Left lung (tissue), 10 donors: ENCODE data around the gene RBMS3. TPM values are rescaled to one million over a fixed set of nuclear protein-coding genes. Genes with fewer than 3 reads are reported as not detected.
A peak's percentile ranks its signal among the peaks of the same experiment; 100 is the strongest.

Experiments
- ATAC-seq: fragments of 200-7000 bp; cut with Tn5 transposase; one replicate; pipeline ENCODE4 v1.9.1; 2020; ENCODE audit warnings: moderate library complexity
- DNase-seq, 4 donors: peaks; one replicate each; pipeline ENCODE4 v3.0.0-alpha.2; 2013 to 2020
- H3K27ac ChIP-seq, 2 donors: fragments of 200-600 bp; sonication (generic) in 1 of 2; one replicate each; pipeline versions ENCODE4 v1.5.0 to v1.8.0; 2020 to 2021
- H3K27me3 ChIP-seq, 2 donors: fragments of 200-600 bp; sonication (generic) in 1 of 2; one replicate each; pipeline versions ENCODE4 v1.5.0 to v1.8.0; 2020 to 2021
- H3K36me3 ChIP-seq, 2 donors: fragments of 200-600 bp; sonication (generic) in 1 of 2; one replicate each; pipeline versions ENCODE4 v1.5.0 to v1.8.0; 2020 to 2021
- H3K4me1 ChIP-seq, 2 donors: fragments of 200-600 bp; one replicate each; pipeline ENCODE4 v1.8.0; 2021
- H3K4me3 ChIP-seq, 2 donors: fragments of 200-600 bp; sonication (generic) in 1 of 2; one replicate each; pipeline versions ENCODE4 v1.5.0 to v1.8.0; 2020 to 2021; ENCODE audit warnings: mild to moderate bottlenecking in 1 of 2
- H3K9me3 ChIP-seq, 2 donors: fragments of 200-600 bp; sonication (generic) in 1 of 2; one replicate each; pipeline versions ENCODE4 v1.5.0 to v1.8.0; 2020 to 2021
- CTCF ChIP-seq, 2 donors: fragments of 200-600 bp; sonication (generic) in 1 of 2; IDR thresholded peaks; one replicate each; pipeline versions ENCODE4 v1.5.0 to v1.8.0; 2021; ENCODE audit warnings: antibody characterized with exemption in 2 of 2
- intact Hi-C, 2 donors: fragments of 100-400 bp; cut with DNase I; formaldehyde crosslinking; loops; one replicate each; pipeline versions ENCODE4 v1.11.2 to v1.14.2; 2022
- polyA plus RNA-seq, 6 donors: library from polyadenylated mRNA; unstranded; fragments of 120-200 nt; gene quantifications; one replicate each; pipeline ENCODE4 v1.2.1, GENCODE V29; 2013; ENCODE audit not compliant: insufficient read length in 6 of 6
- total RNA-seq, 2 donors: library from RNA; stranded (reverse); fragmentation: NEBNext Ultra II Directional; extraction: Animal tissue kit (Norgen Biotek cat#: 25700); gene quantifications; one replicate each; pipeline ENCODE4 v1.2.1, GENCODE V29; 2021
- donor health status: DM: no; HTN: yes; CAD: no.
- donor health status: DM: no; HTN: no; CAD: no.

Gene RBMS3
- total and polyA plus RNA-seq, 8 donors = 27.1 to 51.6 (median 37.6) TPM

GRCh38 chr3:29240887-29241286 is 40.0 kb upstream of the RBMS3 start:
- Histone ChIP-seq H3K4me3 (no peak overlapping the region), H3K27me3 (no peaks in the 10 kb centered on the region), H3K27ac (no peak overlapping the region), H3K4me1 (no peaks in the 10 kb centered on the region), H3K36me3 (no peaks in the 10 kb centered on the region), H3K9me3 (no peaks in the 10 kb centered on the region)
- no peak for TF ChIP-seq CTCF (IDR thresholded peaks at IDR 0.05)
- peak in 1 of 4 donors; percentile 28 for DNase-seq
- no peak for ATAC-seq
- intact Hi-C loops = no loop called here

- DNase-seq = no peak
Measured at GRCh38 chr3:29241855-29242254, 39.0 kb upstream of the RBMS3 start.

GRCh38 chr3:29242296-29242695 is 38.6 kb upstream of the RBMS3 start:
- Histone ChIP-seq H3K36me3 (no peaks in the 10 kb centered on the region), H3K27me3 (no peaks in the 10 kb centered on the region), H3K4me3 (no peak overlapping the region), H3K27ac (no peak overlapping the region), H3K4me1 (no peaks in the 10 kb centered on the region), H3K9me3 (no peaks in the 10 kb centered on the region)
- ATAC-seq (no peak), DNase-seq (no peak)
- intact Hi-C loops = no loop called here
- no peak for TF ChIP-seq CTCF (IDR thresholded peaks at IDR 0.05)

More at GRCh38 chr3:29241855-29242254, 39.0 kb upstream of the RBMS3 start:
- Histone ChIP-seq H3K4me1 (no peaks in the 10 kb centered on the region), H3K27ac (no peak overlapping the region), H3K36me3 (no peaks in the 10 kb centered on the region), H3K9me3 (no peaks in the 10 kb centered on the region), H3K4me3 (no peak overlapping the region), H3K27me3 (no peaks in the 10 kb centered on the region)
- no peak for TF ChIP-seq CTCF (IDR thresholded peaks at IDR 0.05)
- ATAC-seq = no peak
- intact Hi-C loops = no loop called here

DNA sequence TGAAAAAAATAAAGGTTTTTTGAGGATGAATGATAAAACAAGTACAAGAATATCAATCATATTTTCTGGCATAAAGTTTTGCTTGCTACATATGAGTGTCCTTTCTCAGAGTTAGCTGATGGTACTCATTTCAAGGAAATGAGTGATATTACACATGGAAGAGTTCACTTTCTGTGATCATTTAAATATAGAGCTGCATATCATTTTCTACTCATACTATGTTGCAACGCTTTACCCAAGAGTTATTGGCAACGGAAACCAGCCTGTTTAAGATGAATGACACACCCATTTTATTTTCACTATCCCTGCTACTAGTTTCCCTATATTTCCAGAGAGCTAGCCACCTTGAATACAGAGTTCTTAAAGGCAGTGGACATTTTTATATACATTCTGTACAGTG is 35.4 kb upstream of the RBMS3 start:
- no peak overlapping the region for H3K27ac ChIP-seq
- no peak overlapping the region for H3K4me3 ChIP-seq
- no peaks in the 10 kb centered on the region for H3K36me3 ChIP-seq
- no peaks in the 10 kb centered on the region for H3K4me1 ChIP-seq
- ATAC-seq (no peak), DNase-seq (no peak)
- no peaks in the 10 kb centered on the region for H3K27me3 ChIP-seq
- no peak for TF ChIP-seq CTCF (IDR thresholded peaks at IDR 0.05)
- H3K9me3 ChIP-seq = no peaks in the 10 kb centered on the region
- intact Hi-C loops = no loop called here

DNA sequence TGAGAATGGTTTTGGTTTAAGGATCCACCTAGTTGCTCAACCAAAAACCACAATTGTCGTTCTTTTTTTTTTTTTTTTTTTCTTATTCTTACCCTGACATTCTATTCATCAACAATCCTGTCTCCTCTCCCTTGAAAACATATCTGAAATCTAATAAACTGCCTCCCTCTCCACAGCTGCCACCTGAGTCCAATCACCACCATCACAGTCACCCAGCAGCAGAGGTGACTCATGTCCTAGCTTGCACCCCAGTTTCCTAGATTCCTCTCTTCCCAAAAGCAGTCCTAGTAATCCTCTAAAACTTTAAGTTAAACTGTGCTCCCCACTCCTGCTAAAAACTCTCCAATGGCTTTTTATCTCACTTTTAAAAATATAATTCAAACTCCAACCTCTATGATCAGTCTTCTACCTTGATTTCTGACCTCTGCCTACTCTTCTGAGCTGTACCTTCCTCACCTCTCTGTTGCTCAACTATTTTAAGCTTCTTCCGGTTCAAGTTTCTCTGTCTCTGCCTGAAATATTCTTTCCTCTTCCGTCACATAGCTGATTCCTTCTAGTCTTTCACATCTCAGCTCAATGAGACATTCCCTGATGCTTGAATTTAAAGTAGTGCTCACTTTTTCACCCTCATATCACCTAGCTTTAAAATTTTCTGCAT is 33.7 kb upstream of the RBMS3 start:
- Histone ChIP-seq H3K4me3 (no peak overlapping the region), H3K27ac (no peak overlapping the region), H3K36me3 (no peaks in the 10 kb centered on the region), H3K9me3 (no peaks in the 10 kb centered on the region), H3K4me1 (no peaks in the 10 kb centered on the region), H3K27me3 (no peaks in the 10 kb centered on the region)
- no peak for TF ChIP-seq CTCF (IDR thresholded peaks at IDR 0.05)
- ATAC-seq (no peak), DNase-seq (no peak)
- intact Hi-C loops = no loop called here
